Stimulated activated CD8-positive, alpha-beta memory T cell treated with anti-CD3 and anti-CD28 coated beads, Interleukin-4, amount 100 ng/mL, for 1 hour (primary cell): ENCODE data around the gene DNM1.

Source experiments
- DNase-seq, 2 donors: peaks; one replicate each; pipeline ENCODE4 v3.0.0-alpha.2; 2020; ENCODE audit warnings: low read depth in 2 of 2, low spot score in 1 of 2

The DNM1 gene

DNA sequence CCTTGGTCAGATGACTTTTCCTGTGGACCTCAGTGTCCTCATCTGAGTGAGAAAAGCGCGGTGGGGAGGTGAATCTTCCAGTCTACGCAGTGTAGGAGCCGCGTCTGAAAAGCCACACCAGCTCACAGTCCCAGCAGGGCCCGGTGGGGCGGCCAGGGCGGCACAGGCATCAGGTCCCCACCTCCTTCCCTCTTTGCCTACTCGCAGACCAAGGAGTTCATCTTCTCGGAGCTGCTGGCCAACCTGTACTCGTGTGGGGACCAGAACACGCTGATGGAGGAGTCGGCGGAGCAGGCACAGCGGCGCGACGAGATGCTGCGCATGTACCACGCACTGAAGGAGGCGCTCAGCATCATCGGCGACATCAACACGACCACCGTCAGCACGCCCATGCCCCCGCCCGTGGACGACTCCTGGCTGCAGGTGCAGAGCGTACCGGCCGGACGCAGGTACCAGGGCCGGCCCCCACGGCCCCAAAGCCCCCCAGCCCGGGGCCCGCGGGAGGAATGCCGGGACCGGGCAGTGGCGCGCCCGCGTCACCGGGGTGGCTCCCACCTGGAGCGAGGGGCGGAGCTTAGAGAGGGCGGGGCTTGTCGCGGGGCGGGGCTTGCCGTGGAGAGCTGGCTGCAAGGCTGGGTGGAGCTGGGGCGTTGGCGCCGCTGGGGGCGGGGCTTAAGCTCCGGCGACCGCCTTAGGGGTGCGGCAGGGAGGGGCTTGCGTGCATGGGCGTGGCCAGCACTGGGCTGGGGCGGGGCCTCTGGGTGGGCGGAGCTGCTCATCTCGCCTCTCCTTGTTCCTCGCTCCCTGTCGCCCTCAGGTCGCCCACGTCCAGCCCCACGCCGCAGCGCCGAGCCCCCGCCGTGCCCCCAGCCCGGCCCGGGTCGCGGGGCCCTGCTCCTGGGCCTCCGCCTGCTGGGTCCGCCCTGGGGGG lies 47.0 kb downstream of the DNM1 start:
- peak; percentile 97 to 98 for DNase-seq

- no peak for DNase-seq
Observed at GRCh38 chr9:128250839-128251731, 47.9 kb downstream of the DNM1 start.

GRCh38 chr9:128251732-128252100 lies 48.5 kb downstream of the DNM1 start:
- no peak for DNase-seq

- DNase-seq, result no peak
Observed at GRCh38 chr9:128252317-128253139, 49.3 kb downstream of the DNM1 start.

DNA sequence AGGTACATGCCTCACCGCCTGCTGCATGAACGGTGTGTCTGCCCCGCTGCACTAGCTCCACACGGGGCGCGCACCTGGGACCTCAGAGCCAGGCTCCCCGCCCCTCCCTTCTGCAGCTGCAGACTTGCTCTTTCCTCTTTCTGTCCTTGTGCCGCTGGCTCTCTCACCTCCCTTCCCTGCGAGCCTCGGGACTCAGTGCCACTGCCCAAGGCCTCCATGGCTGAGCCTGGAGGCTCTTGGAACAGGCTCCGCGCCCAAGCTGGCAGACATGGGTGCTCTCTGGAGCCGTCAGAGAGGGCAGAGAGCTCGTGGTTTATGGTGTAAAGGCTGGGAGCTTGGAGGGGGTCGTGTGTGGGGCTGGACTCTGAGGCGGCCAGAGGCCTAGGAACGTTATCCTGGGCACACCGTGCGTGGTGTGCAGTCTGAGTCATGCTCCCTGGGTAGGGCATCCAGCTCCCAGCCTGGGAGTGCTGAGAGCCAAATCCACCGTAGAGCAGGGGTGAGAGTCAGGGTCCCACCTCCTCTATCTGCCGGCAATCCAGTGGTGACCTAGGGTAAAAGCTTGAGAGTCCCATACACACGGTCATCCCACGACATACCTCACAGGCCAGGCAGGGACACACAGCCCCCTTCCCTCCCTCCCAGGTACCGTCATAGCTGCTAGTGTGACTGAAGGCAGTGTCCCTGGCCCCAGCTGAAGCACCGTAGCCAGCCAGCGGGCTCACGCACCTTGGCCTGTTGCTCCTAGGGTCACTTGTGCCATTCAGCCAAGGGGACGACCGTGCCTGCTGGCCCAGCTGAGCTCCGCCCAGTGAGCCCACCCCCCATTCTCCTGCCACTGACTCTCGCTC lies 50.2 kb downstream of the DNM1 start:
- DNase-seq, result no peak

- no peak for DNase-seq
Observed at GRCh38 chr9:128253991-128254346, 50.8 kb downstream of the DNM1 start.

DNA sequence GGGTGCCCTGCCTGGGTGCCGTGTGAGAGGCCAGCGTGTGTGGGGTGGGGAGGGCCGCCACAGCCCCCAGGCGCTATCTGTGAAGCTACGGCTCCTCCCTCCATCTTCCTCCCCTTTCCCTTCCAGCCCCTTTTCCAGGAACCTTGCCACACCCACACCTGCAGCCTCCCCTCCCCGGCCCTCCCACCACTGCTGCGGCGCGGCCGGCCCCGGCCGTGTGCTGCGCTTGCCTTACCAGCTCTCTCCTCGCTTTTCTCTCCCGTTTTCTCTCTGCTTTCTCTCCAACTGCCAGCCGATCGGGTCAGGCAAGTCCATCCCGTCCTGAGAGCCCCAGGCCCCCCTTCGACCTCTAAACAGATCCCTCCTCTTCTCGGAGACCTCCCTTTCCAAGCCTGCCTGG lies 51.2 kb downstream of the DNM1 start:
- DNase-seq, result no peak

- DNase-seq, result peak; percentile 27 to 38
Observed at GRCh38 chr9:128254855-128255759, 51.9 kb downstream of the DNM1 start.

DNA sequence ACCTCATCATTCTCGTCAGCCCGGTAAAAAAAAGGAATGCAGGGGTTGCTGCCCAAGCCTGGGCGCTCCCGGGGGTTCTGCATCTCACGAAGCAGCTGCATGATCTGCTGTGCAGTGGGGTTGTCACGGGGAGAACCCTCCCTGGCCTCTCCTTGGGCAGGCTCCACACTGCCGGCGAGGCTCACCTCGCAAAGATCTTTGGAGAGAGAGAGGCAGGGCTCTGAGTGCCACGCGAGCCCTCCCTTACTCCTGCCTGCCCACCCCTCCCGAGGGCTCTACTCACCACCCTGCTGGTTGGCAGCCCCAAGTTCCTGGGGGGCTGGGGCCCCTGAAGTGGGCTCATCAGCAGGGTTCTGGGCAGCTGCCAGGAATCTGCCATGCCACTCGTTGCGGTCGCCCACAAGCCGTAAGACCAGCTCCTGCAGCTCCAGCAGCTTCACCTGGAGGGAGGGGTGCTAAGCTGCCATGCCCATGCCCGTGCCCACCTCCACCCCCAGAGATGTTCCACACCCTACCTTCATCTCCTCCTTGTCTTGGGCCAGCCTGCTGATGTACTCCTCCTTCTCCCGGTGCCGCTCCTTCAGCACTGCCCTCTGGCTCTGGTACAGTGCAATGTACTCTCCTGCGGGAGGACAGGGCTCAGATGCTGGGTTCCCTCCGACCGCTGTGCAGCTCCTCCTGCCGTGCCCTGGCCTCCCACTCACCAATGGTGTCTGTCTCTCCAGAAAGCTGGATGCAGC lies 54.1 kb downstream of the DNM1 start:
- DNase-seq, result no peak

- DNase-seq, result no peak
Observed at GRCh38 chr9:128257907-128258306, 54.7 kb downstream of the DNM1 start.

- no peak for DNase-seq
Observed at GRCh38 chr9:128258326-128258725, 55.1 kb downstream of the DNM1 start.

- DNase-seq, result no peak
Observed at GRCh38 chr9:128259156-128259555, 56.0 kb downstream of the DNM1 start.

GRCh38 chr9:128260340-128260739 lies 57.2 kb downstream of the DNM1 start:
- DNase-seq, result no peak

GRCh38 chr9:128262687-128263086 lies 59.5 kb downstream of the DNM1 start:
- DNase-seq, result no peak

DNA sequence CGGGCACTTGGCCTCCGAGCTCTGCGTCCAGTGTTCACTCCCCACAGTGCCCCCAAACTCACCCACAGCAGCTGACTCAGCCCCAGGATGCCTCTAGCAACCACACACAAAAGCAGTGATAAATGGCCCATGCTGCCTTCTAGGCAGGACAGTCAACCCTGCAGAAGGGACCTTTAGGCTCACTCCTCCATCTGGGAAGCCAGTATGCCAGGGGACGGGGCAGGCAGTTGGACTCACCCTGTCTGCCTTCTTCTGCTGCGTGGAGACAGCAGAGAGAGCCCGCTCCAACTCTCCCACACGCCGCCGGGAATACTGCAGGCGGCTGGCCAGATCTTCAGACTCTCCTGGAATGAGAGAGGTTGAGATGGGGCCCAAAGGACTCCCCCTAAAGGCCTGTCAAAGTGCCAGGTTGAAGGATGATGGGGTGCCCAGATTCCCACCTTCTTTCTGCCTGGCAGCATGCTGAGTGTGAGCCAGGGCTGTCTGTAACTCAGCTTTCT lies 62.2 kb downstream of the DNM1 start:
- DNase-seq, result no peak

GRCh38 chr9:128266868-128267590 lies 63.9 kb downstream of the DNM1 start:
- no peak for DNase-seq

DNA sequence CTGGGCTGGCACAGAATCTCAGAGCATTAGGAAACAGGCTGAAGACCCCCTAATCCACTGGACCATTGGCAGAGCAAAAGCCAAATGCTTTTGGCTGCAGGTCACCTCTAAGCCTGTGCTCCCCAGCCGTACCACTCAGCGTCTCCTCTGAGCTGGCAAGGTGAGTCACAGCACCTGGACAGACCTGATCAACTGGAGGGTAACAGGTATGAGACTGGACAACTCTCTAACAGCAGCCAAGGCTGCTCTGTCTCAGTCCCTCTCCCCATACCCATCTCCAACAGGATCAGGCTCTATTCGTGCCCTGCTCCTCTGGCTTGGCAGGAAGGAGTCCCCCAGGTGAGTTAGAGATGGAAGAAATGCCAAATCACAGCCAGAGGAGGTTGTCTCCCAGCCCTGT lies 67.9 kb downstream of the DNM1 start:
- no peak for DNase-seq

- no peak for DNase-seq
Observed at GRCh38 chr9:128271512-128271911, 68.3 kb downstream of the DNM1 start.
